Activated naive CD4-positive, alpha-beta T cell treated with anti-CD3 and anti-CD28 coated beads, Interleukin-2, amount 50 U/mL, for 24 hours (primary cell): ENCODE measurements around the gene FEZ2.
A peak's percentile ranks its signal among the peaks of the same experiment; 100 is the strongest.

Experiments
- H3K27ac Mint-ChIP-seq: one replicate; pipeline ENCODE4 v1.8.0; 2021; ENCODE audit warnings: mild to moderate bottlenecking, mixed read lengths
- H3K27me3 Mint-ChIP-seq: one replicate; pipeline ENCODE4 v1.8.0; 2021; ENCODE audit warnings: mixed read lengths
- H3K36me3 Mint-ChIP-seq: one replicate; pipeline ENCODE4 v1.8.0; 2021; ENCODE audit warnings: mixed read lengths
- H3K4me1 Mint-ChIP-seq: one replicate; pipeline ENCODE4 v1.8.0; 2021; ENCODE audit warnings: mixed read lengths
- H3K4me3 Mint-ChIP-seq: one replicate; pipeline ENCODE4 v1.8.0; 2021; ENCODE audit warnings: mild to moderate bottlenecking, mixed read lengths
- H3K9me3 Mint-ChIP-seq: one replicate; pipeline ENCODE4 v1.8.0; 2021; ENCODE audit warnings: mixed read lengths

The FEZ2 gene

GRCh38 chr2:36535099-36535498 lies 62.9 kb downstream of the FEZ2 start:
- Mint-ChIP-seq H3K4me1 (no peaks in the 10 kb centered on the region), H3K36me3 (peaks cover 2% of the 10 kb centered on the region), H3K27me3 (no peaks in the 10 kb centered on the region), H3K9me3 (no peaks in the 10 kb centered on the region), H3K4me3 (no peak overlapping the region), H3K27ac (no peak overlapping the region)

GRCh38 chr2:36534275-36534799 lies 63.6 kb downstream of the FEZ2 start:
- Mint-ChIP-seq H3K4me3 (no peak overlapping the region), H3K27me3 (no peaks in the 10 kb centered on the region), H3K4me1 (no peaks in the 10 kb centered on the region), H3K9me3 (no peaks in the 10 kb centered on the region), H3K27ac (peak overlapping the region; percentile 32), H3K36me3 (peaks cover 2% of the 10 kb centered on the region)

GRCh38 chr2:36530983-36531354 lies 67.0 kb downstream of the FEZ2 start:
- no peaks in the 10 kb centered on the region for H3K4me1 Mint-ChIP-seq
- no peak overlapping the region for H3K4me3 Mint-ChIP-seq
- no peaks in the 10 kb centered on the region for H3K9me3 Mint-ChIP-seq
- no peaks in the 10 kb centered on the region for H3K27me3 Mint-ChIP-seq
- H3K36me3 Mint-ChIP-seq: peaks cover 3% of the 10 kb centered on the region
- no peak overlapping the region for H3K27ac Mint-ChIP-seq

GRCh38 chr2:36530178-36530982 lies 67.6 kb downstream of the FEZ2 start:
- peaks cover 3% of the 10 kb centered on the region for H3K36me3 Mint-ChIP-seq
- no peaks in the 10 kb centered on the region for H3K4me1 Mint-ChIP-seq
- H3K27ac Mint-ChIP-seq: no peak overlapping the region
- H3K4me3 Mint-ChIP-seq: no peak overlapping the region
- no peaks in the 10 kb centered on the region for H3K9me3 Mint-ChIP-seq
- H3K27me3 Mint-ChIP-seq: no peaks in the 10 kb centered on the region

DNA sequence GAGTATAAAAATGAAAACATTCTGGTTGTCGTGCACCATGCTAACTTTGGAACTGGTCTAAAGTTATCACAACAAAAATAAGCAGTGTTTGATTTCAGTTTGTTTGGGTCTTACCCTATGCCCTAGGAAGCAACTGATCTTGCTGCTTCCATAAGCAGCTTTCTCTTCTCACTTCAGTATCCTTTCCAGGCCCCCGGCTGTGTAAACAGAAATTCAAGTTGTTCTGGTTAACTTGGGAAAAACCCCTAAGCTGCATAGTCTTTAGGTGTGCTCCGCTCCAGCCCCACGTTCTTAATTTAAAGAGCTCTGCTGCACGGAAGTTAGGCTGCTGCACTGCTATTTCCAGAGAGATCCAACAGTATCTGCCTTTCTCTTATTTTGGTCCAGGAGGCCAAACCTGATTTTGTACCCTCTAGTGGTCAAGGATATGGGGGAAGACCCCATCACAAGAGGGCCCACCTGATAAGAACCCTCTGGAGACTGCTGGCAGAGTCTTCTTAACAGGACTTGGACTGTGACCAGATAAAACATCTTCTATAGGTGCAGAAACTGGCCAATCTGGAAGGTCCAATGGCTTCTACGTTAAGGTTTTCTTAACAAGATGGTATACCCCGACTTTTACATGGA lies 69.1 kb downstream of the FEZ2 start:
- Mint-ChIP-seq H3K4me1 (no peaks in the 10 kb centered on the region), H3K27me3 (no peaks in the 10 kb centered on the region), H3K27ac (no peak overlapping the region), H3K36me3 (peaks cover 8% of the 10 kb centered on the region), H3K9me3 (no peaks in the 10 kb centered on the region), H3K4me3 (no peak overlapping the region)

- no peak overlapping the region for H3K27ac Mint-ChIP-seq
Measured at GRCh38 chr2:36528274-36528673, 69.7 kb downstream of the FEZ2 start.

DNA sequence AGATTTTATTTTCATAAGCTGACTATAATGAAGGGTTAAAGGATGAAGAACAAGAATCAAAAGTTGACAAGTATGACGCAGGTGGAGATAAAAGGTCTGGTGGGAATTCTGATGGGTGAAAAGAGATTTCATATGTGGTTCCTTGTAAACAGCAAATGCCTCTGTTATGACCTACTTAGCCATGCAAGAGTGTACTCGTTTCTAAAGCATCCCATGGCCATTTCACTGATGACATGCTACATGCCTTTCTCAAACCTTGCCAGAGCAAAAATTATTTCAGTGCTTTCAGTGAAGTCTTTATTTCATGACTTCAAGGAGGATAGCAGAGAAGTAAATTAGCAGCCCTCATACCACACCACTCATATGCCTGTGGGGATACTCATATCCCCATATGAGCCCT lies 71.7 kb downstream of the FEZ2 start:
- Mint-ChIP-seq H3K4me1 (no peaks in the 10 kb centered on the region), H3K4me3 (no peak overlapping the region), H3K36me3 (peaks cover 10% of the 10 kb centered on the region), H3K27ac (no peak overlapping the region), H3K9me3 (no peaks in the 10 kb centered on the region), H3K27me3 (no peaks in the 10 kb centered on the region)

More at GRCh38 chr2:36528274-36528673, 69.7 kb downstream of the FEZ2 start:
- Mint-ChIP-seq H3K4me3 (no peak overlapping the region), H3K36me3 (peaks cover 8% of the 10 kb centered on the region), H3K9me3 (no peaks in the 10 kb centered on the region), H3K27me3 (no peaks in the 10 kb centered on the region), H3K4me1 (no peaks in the 10 kb centered on the region)

DNA sequence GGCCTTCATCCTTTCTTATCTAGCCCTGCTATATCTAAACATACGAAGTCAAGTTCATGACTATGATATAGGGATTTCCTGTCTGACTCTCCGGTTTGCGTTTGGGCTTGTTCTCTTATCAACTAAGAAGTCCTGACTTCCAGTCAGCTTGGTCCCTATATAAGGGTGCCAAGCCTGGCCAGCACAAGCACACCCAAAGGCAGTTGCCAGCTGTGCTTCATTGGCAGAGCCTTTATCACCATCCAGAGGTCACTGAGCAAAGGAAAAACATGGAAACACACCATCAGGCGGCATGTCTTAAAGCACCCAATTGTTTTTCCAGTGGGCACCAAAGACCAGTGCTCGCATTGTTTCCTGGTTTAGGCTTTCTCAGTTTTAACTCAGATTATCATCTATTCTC lies 72.7 kb downstream of the FEZ2 start:
- Mint-ChIP-seq H3K27ac (no peak overlapping the region), H3K4me1 (no peaks in the 10 kb centered on the region), H3K4me3 (no peak overlapping the region), H3K27me3 (no peaks in the 10 kb centered on the region), H3K9me3 (no peaks in the 10 kb centered on the region), H3K36me3 (peaks cover 10% of the 10 kb centered on the region)

GRCh38 chr2:36523153-36523552 lies 74.8 kb downstream of the FEZ2 start:
- H3K4me3 Mint-ChIP-seq: no peak overlapping the region
- H3K27me3 Mint-ChIP-seq: no peaks in the 10 kb centered on the region
- H3K36me3 Mint-ChIP-seq: peaks cover 15% of the 10 kb centered on the region
- no peak overlapping the region for H3K27ac Mint-ChIP-seq
- no peaks in the 10 kb centered on the region for H3K9me3 Mint-ChIP-seq
- H3K4me1 Mint-ChIP-seq: no peaks in the 10 kb centered on the region

GRCh38 chr2:36520431-36520830 lies 77.5 kb downstream of the FEZ2 start:
- H3K4me1 Mint-ChIP-seq: no peaks in the 10 kb centered on the region
- H3K27ac Mint-ChIP-seq: no peak overlapping the region
- no peaks in the 10 kb centered on the region for H3K9me3 Mint-ChIP-seq
- peaks cover 19% of the 10 kb centered on the region for H3K36me3 Mint-ChIP-seq
- no peak overlapping the region for H3K4me3 Mint-ChIP-seq
- no peaks in the 10 kb centered on the region for H3K27me3 Mint-ChIP-seq

GRCh38 chr2:36516136-36516870 lies 81.7 kb downstream of the FEZ2 start:
- no peaks in the 10 kb centered on the region for H3K9me3 Mint-ChIP-seq
- H3K36me3 Mint-ChIP-seq: peaks cover 19% of the 10 kb centered on the region
- H3K27ac Mint-ChIP-seq: no peak overlapping the region
- H3K4me1 Mint-ChIP-seq: no peaks in the 10 kb centered on the region
- H3K4me3 Mint-ChIP-seq: no peak overlapping the region
- H3K27me3 Mint-ChIP-seq: no peaks in the 10 kb centered on the region

DNA sequence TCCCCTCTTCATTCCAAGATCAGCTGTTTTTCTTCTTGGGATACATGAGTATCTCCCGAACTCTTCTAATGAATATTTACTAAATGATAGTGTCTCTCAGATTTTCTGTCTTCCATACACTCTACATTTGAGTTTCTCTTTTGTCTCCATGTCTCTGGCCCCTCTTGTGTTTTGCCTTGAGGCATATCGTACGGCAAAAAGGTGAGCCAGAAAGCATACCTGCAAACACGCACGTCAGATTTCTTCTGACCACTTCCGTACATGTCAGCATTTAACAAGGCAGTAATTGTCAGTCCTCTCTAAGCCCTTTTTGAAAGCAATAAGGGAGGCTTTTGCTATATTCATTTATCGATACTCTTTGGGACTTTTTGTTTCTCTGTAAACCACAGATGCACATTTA lies 82.4 kb downstream of the FEZ2 start:
- no peaks in the 10 kb centered on the region for H3K27me3 Mint-ChIP-seq
- H3K4me3 Mint-ChIP-seq: no peak overlapping the region
- peaks cover 17% of the 10 kb centered on the region for H3K36me3 Mint-ChIP-seq
- H3K9me3 Mint-ChIP-seq: no peaks in the 10 kb centered on the region
- H3K27ac Mint-ChIP-seq: no peak overlapping the region
- H3K4me1 Mint-ChIP-seq: no peaks in the 10 kb centered on the region

- Mint-ChIP-seq H3K4me1 (no peaks in the 10 kb centered on the region), H3K4me3 (no peak overlapping the region), H3K36me3 (peaks cover 11% of the 10 kb centered on the region), H3K27me3 (no peaks in the 10 kb centered on the region), H3K9me3 (no peaks in the 10 kb centered on the region), H3K27ac (no peak overlapping the region)
Measured at GRCh38 chr2:36513661-36514060, 84.3 kb downstream of the FEZ2 start.

DNA sequence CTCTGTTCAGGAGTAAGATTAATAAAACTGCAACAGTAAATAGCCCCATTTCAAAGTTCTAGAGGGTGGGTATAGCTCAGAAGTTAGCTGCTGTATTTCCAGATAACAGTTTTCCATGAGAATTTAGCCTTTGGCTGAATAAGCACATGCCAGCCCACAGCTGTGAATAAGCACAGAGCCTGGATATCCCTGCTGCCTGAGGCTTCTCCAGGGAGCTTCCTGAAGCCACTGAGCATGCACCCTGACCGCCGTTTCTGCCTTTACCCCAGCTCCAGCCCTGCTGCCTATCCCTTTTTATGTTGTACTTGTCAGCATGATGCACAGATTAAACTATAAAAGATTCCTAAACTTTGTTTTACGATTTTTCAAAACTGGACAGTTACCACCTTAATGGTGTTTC lies 85.3 kb downstream of the FEZ2 start:
- peaks cover 11% of the 10 kb centered on the region for H3K36me3 Mint-ChIP-seq
- H3K27me3 Mint-ChIP-seq: no peaks in the 10 kb centered on the region
- no peaks in the 10 kb centered on the region for H3K4me1 Mint-ChIP-seq
- no peaks in the 10 kb centered on the region for H3K9me3 Mint-ChIP-seq
- no peak overlapping the region for H3K27ac Mint-ChIP-seq
- no peak overlapping the region for H3K4me3 Mint-ChIP-seq

DNA sequence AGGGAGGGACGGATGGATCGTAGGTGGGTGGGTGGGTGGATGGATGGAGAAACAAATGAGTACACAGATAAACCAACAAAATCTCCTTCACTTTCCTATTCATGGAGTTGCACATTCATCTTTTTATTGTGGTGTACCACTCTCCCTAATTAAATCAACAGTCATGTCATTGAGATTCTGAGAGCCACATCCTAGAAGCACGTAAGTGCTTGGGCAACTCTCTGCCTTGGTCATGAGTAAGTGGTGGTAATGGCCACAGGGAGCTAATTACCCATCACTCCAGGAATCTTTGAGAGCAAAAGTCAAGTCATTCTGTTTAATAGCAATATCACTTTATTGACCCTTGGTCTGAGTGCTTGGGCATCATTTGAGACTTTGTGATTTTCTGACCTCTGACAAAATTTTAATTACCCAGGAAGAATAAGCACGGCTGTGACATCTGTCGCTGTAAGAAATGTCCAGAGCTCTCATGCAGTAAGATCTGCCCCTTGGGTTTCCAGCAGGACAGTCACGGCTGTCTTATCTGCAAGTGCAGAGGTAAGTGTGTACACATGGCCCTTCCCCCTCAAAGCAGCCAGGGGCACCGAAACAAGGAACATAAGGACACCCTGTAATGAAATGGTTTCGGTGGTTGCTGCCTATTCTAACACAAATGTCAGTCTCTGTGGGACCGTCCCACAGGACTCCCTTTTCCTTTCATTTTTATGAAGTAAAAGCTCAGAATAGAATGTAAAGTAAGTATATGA lies 85.9 kb downstream of the FEZ2 start:
- H3K4me3 Mint-ChIP-seq: no peak overlapping the region
- no peaks in the 10 kb centered on the region for H3K27me3 Mint-ChIP-seq
- no peaks in the 10 kb centered on the region for H3K4me1 Mint-ChIP-seq

More for the DNA sequence above, 85.9 kb downstream of the FEZ2 start:
- peaks cover 11% of the 10 kb centered on the region for H3K36me3 Mint-ChIP-seq
- H3K27ac Mint-ChIP-seq: no peak overlapping the region
- no peaks in the 10 kb centered on the region for H3K9me3 Mint-ChIP-seq
